Fibroblast of lung (primary cell): ENCODE results near the gene CBFA2T3.

Experiments used
- CTCF ChIP-seq, 2 donors: IDR thresholded peaks in 1 of 2; conservative IDR thresholded peaks in 1 of 2; 1 replicate in 1 of 2; 2 replicates in 1 of 2; pipeline ENCODE4 v1.5.1; 2011 to 2012; ENCODE audit warnings: low read length in 2 of 2, control low read depth in 1 of 2, inconsistent platforms in 1 of 2, low read depth in 1 of 2, mild to moderate bottlenecking in 1 of 2
- EZH2 ChIP-seq: IDR thresholded peaks from 2 replicates; pipeline ENCODE4 v1.5.1; 2012; ENCODE audit warnings: low read length, control low read depth, mild to moderate bottlenecking; ENCODE audit errors: missing control alignments

GRCh38 chr16:88857728-88858339, 119.2 kb downstream of the CBFA2T3 start:
- peak; percentile 73 to 89 for TF ChIP-seq CTCF (conservative IDR thresholded peaks at IDR 0.05 in 1 of 2, IDR thresholded peaks at IDR 0.05 in 1 of 2; ENCODE audit: low read depth in 1 of 2, low read length in 2 of 2)
- TF ChIP-seq EZH2 = no peak
